GM19023 (cell line): ENCODE data around the gene MON1B.
"Not testable (repeated sequence)": the region's sequence is repeated elsewhere in the genome, so short reads cannot be mapped to it uniquely, and the experiment has no call there.

Source experiments
- ATAC-seq: cut with Tn5 transposase; IDR thresholded peaks from one replicate; pipeline ENCODE4 v1.9.1; 2021; ENCODE audit warnings: mild to moderate bottlenecking, moderate library complexity; ENCODE audit not compliant: unreplicated experiment

Gene MON1B

GRCh38 chr16:77238593-77238992, 47.6 kb downstream of the MON1B start:
- ATAC-seq: no peak

DNA sequence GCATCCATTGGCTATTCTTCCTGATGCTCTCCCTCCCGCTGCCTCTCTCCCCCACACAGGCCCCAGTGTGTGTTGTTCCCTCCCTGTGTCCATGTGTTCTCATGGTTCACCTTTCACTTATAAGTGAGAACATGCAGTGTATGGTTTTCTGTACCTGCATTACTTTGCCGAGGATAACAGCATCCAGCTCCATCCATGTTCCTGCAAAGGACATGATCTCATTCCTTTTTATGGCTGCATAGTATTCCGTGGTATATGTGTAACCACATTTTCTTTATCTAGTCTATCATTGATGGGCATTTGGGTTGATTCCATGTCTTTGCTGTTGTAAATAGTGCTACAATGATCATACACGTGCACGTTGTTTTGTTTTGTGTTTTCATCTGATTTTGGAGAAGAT, 51.5 kb downstream of the MON1B start:
- ATAC-seq: not testable (repeated sequence)

DNA sequence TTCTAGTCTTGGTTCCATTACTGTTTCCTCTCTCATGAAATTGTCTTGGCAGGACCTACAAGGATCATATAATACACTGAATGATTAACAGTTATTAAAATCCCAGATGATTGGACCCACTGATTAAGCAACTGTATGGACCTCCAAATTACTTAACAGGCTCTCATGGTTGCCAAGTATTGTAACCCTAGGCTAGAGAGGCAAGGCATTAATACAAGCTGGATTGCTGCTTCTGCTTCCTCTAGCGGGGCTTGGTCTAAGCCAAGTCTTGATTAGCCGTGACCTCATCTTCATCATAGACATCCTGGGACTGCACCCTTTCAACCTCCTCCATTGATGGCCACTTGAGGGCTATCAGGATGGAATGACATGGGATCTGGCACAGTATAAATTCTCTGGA, 55.2 kb downstream of the MON1B start:
- ATAC-seq: no peak

- ATAC-seq: no peak
Measured at GRCh38 chr16:77250400-77250799, 59.4 kb downstream of the MON1B start.
